Stimulated activated CD4-positive, alpha-beta T cell treated with anti-CD3 and anti-CD28 coated beads, Interleukin-2, amount 100 ng/mL, for 24 hours (primary cell): ENCODE results near the gene PYGL.
"Not testable (repeated sequence)": the region's sequence is repeated elsewhere in the genome, so short reads cannot be mapped to it uniquely, and the experiment has no call there.

Experiments used
- DNase-seq, 2 donors: peaks; one replicate each; pipeline ENCODE4 v3.0.0-alpha.2; 2020

PYGL gene

GRCh38 chr14:50943943-50944646 lies at the start of gene PYGL:
TSS of gene PYGL (minus strand) at chr14:50944483. CDS start at chr14:50944403, 80 bp downstream.
- peak; percentile 37 to 51 for DNase-seq

GRCh38 chr14:50985859-50986331 lies 41.6 kb upstream of the PYGL start:
- DNase-seq = no peak

- no peak for DNase-seq
Observed at GRCh38 chr14:50985124-50985858, 41.0 kb upstream of the PYGL start.

- DNase-seq = no peak
Observed at GRCh38 chr14:50984036-50984710, 39.9 kb upstream of the PYGL start.

GRCh38 chr14:50979941-50980850 lies 35.9 kb upstream of the PYGL start:
- DNase-seq = no peak

GRCh38 chr14:50978888-50979287 lies 34.6 kb upstream of the PYGL start:
- no peak for DNase-seq

GRCh38 chr14:50978529-50978871 lies 34.2 kb upstream of the PYGL start:
- no peak for DNase-seq

GRCh38 chr14:50977863-50978528 lies 33.7 kb upstream of the PYGL start:
- no peak for DNase-seq

- no peak for DNase-seq
Observed at GRCh38 chr14:50974118-50974517, 29.8 kb upstream of the PYGL start.

- no peak for DNase-seq
Observed at GRCh38 chr14:50972734-50973133, 28.5 kb upstream of the PYGL start.

GRCh38 chr14:50970886-50971781 lies 26.9 kb upstream of the PYGL start:
- no peak for DNase-seq

- DNase-seq = no peak
Observed at GRCh38 chr14:50967790-50968189, 23.5 kb upstream of the PYGL start.

- DNase-seq = no peak
Observed at GRCh38 chr14:50967103-50967502, 22.8 kb upstream of the PYGL start.

- DNase-seq = no peak
Observed at GRCh38 chr14:50964683-50965390, 20.6 kb upstream of the PYGL start.

GRCh38 chr14:50963919-50964318 lies 19.6 kb upstream of the PYGL start:
- DNase-seq = no peak

- DNase-seq = no peak
Observed at GRCh38 chr14:50961605-50962221, 17.4 kb upstream of the PYGL start.

GRCh38 chr14:50957296-50957695 lies 13.0 kb upstream of the PYGL start:
- DNase-seq = no peak

- not testable (repeated sequence) for DNase-seq
Observed at GRCh38 chr14:50956421-50956820, 12.1 kb upstream of the PYGL start.

- peak in 1 of 2 donors; percentile 55 for DNase-seq
Observed at GRCh38 chr14:50955373-50956043, 11.2 kb upstream of the PYGL start.
